ENCODE data around the gene FARP1.

The FARP1 gene

GRCh38 chr13:98399756-98400155, 256.9 kb downstream of the FARP1 start:
- no peak for TF ChIP-seq POLR2AphosphoS5 (IDR thresholded peaks at IDR 0.05; ENCODE audit: low read depth, low read length)
- TF ChIP-seq TAF1 (IDR thresholded peaks at IDR 0.05; ENCODE audit: borderline replicate concordance, insufficient read depth, low read length), result no peak
- TF ChIP-seq FOXP2 (optimal IDR thresholded peaks at IDR 0.05; ENCODE audit: borderline replicate concordance, extremely low read depth, extremely low read length, insufficient read depth), result no peak
- TF ChIP-seq REST (IDR thresholded peaks at IDR 0.05; ENCODE audit: insufficient read depth in 1 of 2, low read depth in 2 of 2, low read length in 2 of 2), result no peak
- TF ChIP-seq SIN3A (IDR thresholded peaks at IDR 0.05; ENCODE audit: borderline replicate concordance, insufficient read depth, low read length), result no peak

GRCh38 chr13:98401934-98402333, 259.0 kb downstream of the FARP1 start:
- TF ChIP-seq FOXP2 (optimal IDR thresholded peaks at IDR 0.05; ENCODE audit: borderline replicate concordance, extremely low read depth, extremely low read length, insufficient read depth) (no peak), SIN3A (IDR thresholded peaks at IDR 0.05; ENCODE audit: borderline replicate concordance, insufficient read depth, low read length) (no peak), REST (IDR thresholded peaks at IDR 0.05; ENCODE audit: insufficient read depth in 1 of 2, low read depth in 2 of 2, low read length in 2 of 2) (no peak), TAF1 (IDR thresholded peaks at IDR 0.05; ENCODE audit: borderline replicate concordance, insufficient read depth, low read length) (no peak), POLR2AphosphoS5 (IDR thresholded peaks at IDR 0.05; ENCODE audit: low read depth, low read length) (no peak)

GRCh38 chr13:98403076-98403475, 260.2 kb downstream of the FARP1 start:
- TF ChIP-seq TAF1 (IDR thresholded peaks at IDR 0.05; ENCODE audit: borderline replicate concordance, insufficient read depth, low read length) (no peak), REST (IDR thresholded peaks at IDR 0.05; ENCODE audit: insufficient read depth in 1 of 2, low read depth in 2 of 2, low read length in 2 of 2) (no peak), FOXP2 (optimal IDR thresholded peaks at IDR 0.05; ENCODE audit: borderline replicate concordance, extremely low read depth, extremely low read length, insufficient read depth) (no peak), SIN3A (IDR thresholded peaks at IDR 0.05; ENCODE audit: borderline replicate concordance, insufficient read depth, low read length) (no peak), POLR2AphosphoS5 (IDR thresholded peaks at IDR 0.05; ENCODE audit: low read depth, low read length) (no peak)

GRCh38 chr13:98405107-98405571, 262.2 kb downstream of the FARP1 start:
- no peak for TF ChIP-seq POLR2AphosphoS5 (IDR thresholded peaks at IDR 0.05; ENCODE audit: low read depth, low read length)
- TF ChIP-seq TAF1 (IDR thresholded peaks at IDR 0.05; ENCODE audit: borderline replicate concordance, insufficient read depth, low read length), result no peak
- no peak for TF ChIP-seq FOXP2 (optimal IDR thresholded peaks at IDR 0.05; ENCODE audit: borderline replicate concordance, extremely low read depth, extremely low read length, insufficient read depth)

GRCh38 chr13:98405690-98406344, 262.9 kb downstream of the FARP1 start:
- no peak for TF ChIP-seq FOXP2 (optimal IDR thresholded peaks at IDR 0.05; ENCODE audit: borderline replicate concordance, extremely low read depth, extremely low read length, insufficient read depth)
- TF ChIP-seq REST (IDR thresholded peaks at IDR 0.05; ENCODE audit: insufficient read depth in 1 of 2, low read depth in 2 of 2, low read length in 2 of 2), result no peak
- no peak for TF ChIP-seq TAF1 (IDR thresholded peaks at IDR 0.05; ENCODE audit: borderline replicate concordance, insufficient read depth, low read length)
- TF ChIP-seq POLR2AphosphoS5 (IDR thresholded peaks at IDR 0.05; ENCODE audit: low read depth, low read length), result no peak
- TF ChIP-seq SIN3A (IDR thresholded peaks at IDR 0.05; ENCODE audit: borderline replicate concordance, insufficient read depth, low read length), result no peak

Data from PFSK-1 (cell line).